Measurements from ENCODE around the gene CDKN1C. TPM values are rescaled to one million over a fixed set of nuclear protein-coding genes. Genes with fewer than 3 reads are reported as not detected.

Gene CDKN1C
- total and polyA plus RNA-seq, 2 donors from 2014 or later: 54.8 to 192 TPM

GRCh38 chr11:2855162-2855561 lies 30.4 kb downstream of the CDKN1C start:
- no peaks in the 10 kb centered on the region for H3K27me3 ChIP-seq (ENCODE audit: control insufficient read depth, insufficient read depth, low read length)
- H3K36me3 ChIP-seq (ENCODE audit: control insufficient read depth in 2 of 3, insufficient read depth in 3 of 3, low read length in 3 of 3): no peaks in the 10 kb centered on the region
- no peak overlapping the region for H3K4me3 ChIP-seq (ENCODE audit: low read length in 3 of 3)
- no peaks in the 10 kb centered on the region for H3K4me1 ChIP-seq (ENCODE audit: control insufficient read depth in 2 of 3, insufficient read depth in 2 of 3, low read depth in 1 of 3, low read length in 3 of 3)
- no peak for TF ChIP-seq CTCF (IDR thresholded peaks at IDR 0.05; ENCODE audit: borderline replicate concordance, extremely low read depth, insufficient read depth)
- FAIRE-seq (no peak), DNase-seq (no peak)
- H3K9me3 ChIP-seq (ENCODE audit: control insufficient read depth in 2 of 3, insufficient read depth in 1 of 3, low read length in 3 of 3): peaks cover 0 to 2% (median 0%) of the 10 kb centered on the region in 3 donors
- no peak overlapping the region for H3K27ac ChIP-seq (ENCODE audit: low read depth in 2 of 2, low read length in 2 of 2)
- intact Hi-C loops (cut with DNase I): no loop called here
- H3K9ac ChIP-seq (ENCODE audit: low read length in 3 of 3): no peak overlapping the region

- Histone ChIP-seq H3K9me3 (ENCODE audit: control insufficient read depth in 2 of 3, insufficient read depth in 1 of 3, low read length in 3 of 3) (peaks cover 0 to 2% (median 0%) of the 10 kb centered on the region in 3 donors), H3K27me3 (ENCODE audit: control insufficient read depth, insufficient read depth, low read length) (no peaks in the 10 kb centered on the region), H3K4me1 (ENCODE audit: control insufficient read depth in 2 of 3, insufficient read depth in 2 of 3, low read depth in 1 of 3, low read length in 3 of 3) (no peaks in the 10 kb centered on the region), H3K36me3 (ENCODE audit: control insufficient read depth in 2 of 3, insufficient read depth in 3 of 3, low read length in 3 of 3) (no peaks in the 10 kb centered on the region), H3K9ac (ENCODE audit: low read length in 3 of 3) (no peak overlapping the region), H3K4me3 (ENCODE audit: low read length in 3 of 3) (no peak overlapping the region), H3K27ac (ENCODE audit: low read depth in 2 of 2, low read length in 2 of 2) (no peak overlapping the region)
- intact Hi-C loops (cut with DNase I): no loop called here
- TF ChIP-seq CTCF (IDR thresholded peaks at IDR 0.05; ENCODE audit: borderline replicate concordance, extremely low read depth, insufficient read depth): no peak
- FAIRE-seq (no peak), DNase-seq (no peak)
Observed at GRCh38 chr11:2853997-2854560, 31.5 kb downstream of the CDKN1C start.

GRCh38 chr11:2853401-2853800 lies 32.2 kb downstream of the CDKN1C start:
- TF ChIP-seq CTCF (IDR thresholded peaks at IDR 0.05; ENCODE audit: borderline replicate concordance, extremely low read depth, insufficient read depth): no peak
- Histone ChIP-seq H3K4me3 (ENCODE audit: low read length in 3 of 3) (no peak overlapping the region), H3K27me3 (ENCODE audit: control insufficient read depth, insufficient read depth, low read length) (no peaks in the 10 kb centered on the region), H3K36me3 (ENCODE audit: control insufficient read depth in 2 of 3, insufficient read depth in 3 of 3, low read length in 3 of 3) (no peaks in the 10 kb centered on the region), H3K9ac (ENCODE audit: low read length in 3 of 3) (no peak overlapping the region), H3K27ac (ENCODE audit: low read depth in 2 of 2, low read length in 2 of 2) (no peak overlapping the region), H3K9me3 (ENCODE audit: control insufficient read depth in 2 of 3, insufficient read depth in 1 of 3, low read length in 3 of 3) (peaks cover 0 to 2% (median 0%) of the 10 kb centered on the region in 3 donors), H3K4me1 (ENCODE audit: control insufficient read depth in 2 of 3, insufficient read depth in 2 of 3, low read depth in 1 of 3, low read length in 3 of 3) (no peaks in the 10 kb centered on the region)
- intact Hi-C loops (cut with DNase I): no loop called here
- FAIRE-seq: no peak
- DNase-seq: no peak
